Measurements from ENCODE around the gene VAV3. TPM values are rescaled to one million over a fixed set of nuclear protein-coding genes. Genes with fewer than 3 reads are reported as not detected.
A peak's percentile ranks its signal among the peaks of the same experiment; 100 is the strongest.

Gene VAV3
- total and polyA plus RNA-seq, 10 of the 15 experiments (the other 5 are each of a cell fraction or from before 2014, with no cell fraction given) = 0.84 to 5.5 (median 3.4) TPM

DNA sequence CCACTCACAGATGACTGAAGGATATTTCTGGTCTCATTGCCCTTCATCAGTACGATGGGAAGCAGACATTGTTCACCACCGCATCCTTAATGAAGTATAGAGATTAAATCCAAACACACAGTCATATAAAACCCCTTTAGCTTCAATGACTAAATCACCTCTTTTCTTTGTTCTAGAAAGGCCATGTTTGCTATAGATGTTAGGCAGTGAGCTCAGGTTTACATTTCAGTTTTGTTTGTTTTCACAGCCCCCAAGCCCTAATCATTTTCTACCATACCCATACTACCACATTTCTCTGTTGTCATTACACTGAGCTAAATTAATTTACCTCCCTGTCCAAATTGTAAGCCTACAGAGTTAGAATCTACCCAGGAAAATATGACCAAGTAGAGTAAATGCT lies 439.0 kb downstream of the VAV3 start (continued):
- TF ChIP-seq NFYB (IDR thresholded peaks at IDR 0.05; ENCODE audit: insufficient read depth, low read depth, low read length) = no peak

DNA sequence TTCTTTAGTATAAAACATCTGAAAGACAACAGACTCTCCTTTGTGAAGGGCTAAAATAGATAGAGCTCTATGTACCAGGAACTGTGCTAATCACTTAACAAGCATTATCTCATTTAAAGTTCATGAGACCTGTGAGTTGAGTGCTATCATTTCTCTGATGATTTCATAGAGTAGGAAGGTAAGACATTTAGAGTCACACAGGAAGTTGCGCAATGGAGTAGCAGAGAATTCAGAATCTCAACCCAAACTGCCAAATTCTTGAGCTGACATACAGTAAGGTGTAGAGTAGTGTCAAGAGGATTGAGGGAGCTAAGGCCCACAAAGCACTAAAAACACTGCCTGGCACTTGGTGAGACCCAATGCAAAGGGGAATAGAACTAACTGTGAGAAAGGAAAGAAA lies 439.8 kb downstream of the VAV3 start:
- Histone ChIP-seq H3K4me2 (ENCODE audit: control insufficient read depth, insufficient read depth) (no peak overlapping the region), H3K79me2 (ENCODE audit: control insufficient read depth, insufficient read depth, low read length) (no peaks in the 10 kb centered on the region), H3K36me3 (ENCODE audit: control insufficient read depth in 2 of 2, insufficient read depth in 2 of 2, low read length in 1 of 2) (no peaks in the 10 kb centered on the region), H3K4me1 (ENCODE audit: control insufficient read depth, insufficient read depth, low read length) (no peaks in the 10 kb centered on the region), H3K4me3 (no peak overlapping the region), H3K27me3 (replicated peaks in 1 of 2; ENCODE audit: control insufficient read depth in 2 of 2, insufficient read depth in 2 of 2, low read length in 1 of 2) (no peaks in the 10 kb centered on the region), H3K9ac (ENCODE audit: control insufficient read depth, insufficient read depth, low read length) (no peak overlapping the region), H4K20me1 (ENCODE audit: control insufficient read depth, insufficient read depth) (no peaks in the 10 kb centered on the region), H2AFZ (ENCODE audit: control insufficient read depth, low read depth, low read length) (no peak overlapping the region), H3K27ac (ENCODE audit: control insufficient read depth, insufficient read depth) (no peak overlapping the region), H3K9me3 (replicated peaks; ENCODE audit: control insufficient read depth, insufficient read depth, low read length) (no peaks in the 10 kb centered on the region)
- RAD21 ChIA-PET (ENCODE audit: unreplicated experiment) = interaction anchor here (1.0 to 11.4 kb wide), 4 partner anchors 26 to 369 kb away, joined by 3 to 178 read pairs (median 3); no protein-coding TSS in a partner anchor
- TF ChIP-seq TCF3 (IDR thresholded peaks at IDR 0.05; ENCODE audit: borderline replicate concordance, insufficient read depth, low read depth, low read length) (no peak), CEBPB (IDR thresholded peaks at IDR 0.05; ENCODE audit: borderline replicate concordance in 1 of 2, low read depth in 2 of 2, low read length in 2 of 2) (peak in 1 of 2 experiments; percentile 62; a peak in 1 of 4 replicates)
- CTCF ChIA-PET = interaction anchor here (0.9 to 13.5 kb wide), 8 partner anchors 8 to 328 kb away, joined by 3 to 314 read pairs (median 18); no protein-coding TSS in a partner anchor
- DNase-seq (ENCODE audit: low read depth, low spot score) (no peak), FAIRE-seq (no peak), ATAC-seq (no peak)
- in situ Hi-C loops (cut with MboI) (loop anchor here (10.0 to 25.0 kb wide), 2 partner anchors 90 to 238 kb away; no protein-coding TSS in a partner anchor), intact Hi-C loops (cut with micrococcal nuclease; ENCODE audit: unreplicated experiment) (loop anchor here (1.0 kb wide), 1 partner anchor 328 kb away; no protein-coding TSS in a partner anchor)
- POLR2A ChIA-PET = no interaction called here
- no TSS peak for BruUV-seq (replicated peaks)
- SMC1A ChIA-PET (ENCODE audit: uncharacterized antibody, unreplicated experiment) = interaction anchor here (0.5 to 7.9 kb wide), 8 partner anchors 17 to 1796 kb away, joined by 3 to 156 read pairs (median 4); no protein-coding TSS in a partner anchor
- WGBS (ENCODE audit: insufficient coverage, insufficient replicate concordance, low lambda C conversion rate, missing lambda C conversion rate) = 100% methylated on average over 1 of the region's 1 CpG

DNA sequence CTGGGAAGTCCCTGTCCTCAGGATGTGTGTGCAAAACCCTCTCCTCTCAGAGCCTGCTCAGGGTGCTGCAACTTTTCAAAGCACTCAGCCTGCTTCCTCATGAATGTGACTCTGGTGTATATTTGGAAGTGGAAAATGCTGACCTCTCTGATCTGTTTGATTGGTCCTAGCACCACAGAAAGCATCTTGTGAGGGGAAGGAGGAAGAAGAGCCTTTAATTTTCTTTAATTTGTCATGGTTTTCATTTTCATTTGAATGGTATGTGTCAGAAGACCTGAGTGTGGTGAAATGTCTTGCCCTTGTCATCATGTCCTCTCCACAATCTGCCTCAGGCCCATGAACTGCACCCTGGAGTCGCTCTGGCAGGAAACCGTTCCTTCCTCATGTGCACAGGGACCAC lies 440.7 kb downstream of the VAV3 start:
- ATAC-seq = no peak
- TF ChIP-seq SP1 (IDR thresholded peaks at IDR 0.05; ENCODE audit: low read depth, low read length) (no peak), STAT1 (conservative IDR thresholded peaks at IDR 0.05) (no peak), JUND (IDR thresholded peaks at IDR 0.05; ENCODE audit: low read depth, low read length) (no peak)
- TF ChIP-seq, protein P1, sequence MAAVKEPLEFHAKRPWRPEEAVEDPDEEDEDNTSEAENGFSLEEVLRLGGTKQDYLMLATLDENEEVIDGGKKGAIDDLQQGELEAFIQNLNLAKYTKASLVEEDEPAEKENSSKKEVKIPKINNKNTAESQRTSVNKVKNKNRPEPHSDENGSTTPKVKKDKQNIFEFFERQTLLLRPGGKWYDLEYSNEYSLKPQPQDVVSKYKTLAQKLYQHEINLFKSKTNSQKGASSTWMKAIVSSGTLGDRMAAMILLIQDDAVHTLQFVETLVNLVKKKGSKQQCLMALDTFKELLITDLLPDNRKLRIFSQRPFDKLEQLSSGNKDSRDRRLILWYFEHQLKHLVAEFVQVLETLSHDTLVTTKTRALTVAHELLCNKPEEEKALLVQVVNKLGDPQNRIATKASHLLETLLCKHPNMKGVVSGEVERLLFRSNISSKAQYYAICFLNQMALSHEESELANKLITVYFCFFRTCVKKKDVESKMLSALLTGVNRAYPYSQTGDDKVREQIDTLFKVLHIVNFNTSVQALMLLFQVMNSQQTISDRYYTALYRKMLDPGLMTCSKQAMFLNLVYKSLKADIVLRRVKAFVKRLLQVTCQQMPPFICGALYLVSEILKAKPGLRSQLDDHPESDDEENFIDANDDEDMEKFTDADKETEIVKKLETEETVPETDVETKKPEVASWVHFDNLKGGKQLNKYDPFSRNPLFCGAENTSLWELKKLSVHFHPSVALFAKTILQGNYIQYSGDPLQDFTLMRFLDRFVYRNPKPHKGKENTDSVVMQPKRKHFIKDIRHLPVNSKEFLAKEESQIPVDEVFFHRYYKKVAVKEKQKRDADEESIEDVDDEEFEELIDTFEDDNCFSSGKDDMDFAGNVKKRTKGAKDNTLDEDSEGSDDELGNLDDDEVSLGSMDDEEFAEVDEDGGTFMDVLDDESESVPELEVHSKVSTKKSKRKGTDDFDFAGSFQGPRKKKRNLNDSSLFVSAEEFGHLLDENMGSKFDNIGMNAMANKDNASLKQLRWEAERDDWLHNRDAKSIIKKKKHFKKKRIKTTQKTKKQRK (IDR thresholded peaks at IDR 0.05; ENCODE audit: low read depth, low read length) = no peak
- TF ChIP-seq, protein P2, sequence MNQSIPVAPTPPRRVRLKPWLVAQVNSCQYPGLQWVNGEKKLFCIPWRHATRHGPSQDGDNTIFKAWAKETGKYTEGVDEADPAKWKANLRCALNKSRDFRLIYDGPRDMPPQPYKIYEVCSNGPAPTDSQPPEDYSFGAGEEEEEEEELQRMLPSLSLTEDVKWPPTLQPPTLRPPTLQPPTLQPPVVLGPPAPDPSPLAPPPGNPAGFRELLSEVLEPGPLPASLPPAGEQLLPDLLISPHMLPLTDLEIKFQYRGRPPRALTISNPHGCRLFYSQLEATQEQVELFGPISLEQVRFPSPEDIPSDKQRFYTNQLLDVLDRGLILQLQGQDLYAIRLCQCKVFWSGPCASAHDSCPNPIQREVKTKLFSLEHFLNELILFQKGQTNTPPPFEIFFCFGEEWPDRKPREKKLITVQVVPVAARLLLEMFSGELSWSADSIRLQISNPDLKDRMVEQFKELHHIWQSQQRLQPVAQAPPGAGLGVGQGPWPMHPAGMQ (IDR thresholded peaks at IDR 0.05; ENCODE audit: borderline replicate concordance) = no peak

More for the DNA sequence above, 440.7 kb downstream of the VAV3 start:
- H3K4me3 ChIP-seq = no peak overlapping the region
- no peak for FAIRE-seq
- no peaks in the 10 kb centered on the region for H4K20me1 ChIP-seq (ENCODE audit: control insufficient read depth, insufficient read depth)
- ChIA-PET POLR2A (no interaction called here), CTCF (interaction anchor here (0.9 to 13.5 kb wide), 3 partner anchors 92 to 251 kb away, joined by 5 to 314 read pairs (median 124); no protein-coding TSS in a partner anchor), RAD21 (ENCODE audit: unreplicated experiment) (interaction anchor here (11.4 kb wide), 1 partner anchor 92 kb away, joined by 178 read pairs; no protein-coding TSS in a partner anchor), SMC1A (ENCODE audit: uncharacterized antibody, unreplicated experiment) (interaction anchor here (7.9 kb wide), 1 partner anchor 94 kb away, joined by 156 read pairs; no protein-coding TSS in a partner anchor)
- DNase-seq (ENCODE audit: low read depth, low spot score) = no peak
- intact Hi-C loops (cut with micrococcal nuclease; ENCODE audit: unreplicated experiment) (no loop called here), in situ Hi-C loops (cut with MboI) (loop anchor here (10.0 kb wide), 1 partner anchor 90 kb away; no protein-coding TSS in a partner anchor)
- no peaks in the 10 kb centered on the region for H3K9me3 ChIP-seq (replicated peaks; ENCODE audit: control insufficient read depth, insufficient read depth, low read length)
- no peak overlapping the region for H3K27ac ChIP-seq (ENCODE audit: control insufficient read depth, insufficient read depth)
- no peak overlapping the region for H3K9ac ChIP-seq (ENCODE audit: control insufficient read depth, insufficient read depth, low read length)
- no peaks in the 10 kb centered on the region for H3K4me1 ChIP-seq (ENCODE audit: control insufficient read depth, insufficient read depth, low read length)
- H3K4me2 ChIP-seq (ENCODE audit: control insufficient read depth, insufficient read depth) = no peak overlapping the region
- H3K79me2 ChIP-seq (ENCODE audit: control insufficient read depth, insufficient read depth, low read length) = no peaks in the 10 kb centered on the region
- H2AFZ ChIP-seq (ENCODE audit: control insufficient read depth, low read depth, low read length) = no peak overlapping the region
- H3K27me3 ChIP-seq (replicated peaks in 1 of 2; ENCODE audit: control insufficient read depth in 2 of 2, insufficient read depth in 2 of 2, low read length in 1 of 2) = no peaks in the 10 kb centered on the region
- H3K36me3 ChIP-seq (ENCODE audit: control insufficient read depth in 2 of 2, insufficient read depth in 2 of 2, low read length in 1 of 2) = no peaks in the 10 kb centered on the region
- BruUV-seq (replicated peaks) = no TSS peak
- 90% methylated on average over 2 of the region's 2 CpGs for WGBS (ENCODE audit: insufficient coverage, insufficient replicate concordance, low lambda C conversion rate, missing lambda C conversion rate)

Data from GM12878 (cell line).